Superior temporal gyrus (tissue), 1 donor: ENCODE results near the gene SHLD2.
"Not testable (repeated sequence)": the region's sequence is repeated elsewhere in the genome, so short reads cannot be mapped to it uniquely, and the experiment has no call there.

Source experiments
- DNase-seq: peaks from one replicate; pipeline ENCODE4 v3.0.0-alpha.2; 2016; ENCODE audit errors: extremely low spot score

The SHLD2 gene

DNA sequence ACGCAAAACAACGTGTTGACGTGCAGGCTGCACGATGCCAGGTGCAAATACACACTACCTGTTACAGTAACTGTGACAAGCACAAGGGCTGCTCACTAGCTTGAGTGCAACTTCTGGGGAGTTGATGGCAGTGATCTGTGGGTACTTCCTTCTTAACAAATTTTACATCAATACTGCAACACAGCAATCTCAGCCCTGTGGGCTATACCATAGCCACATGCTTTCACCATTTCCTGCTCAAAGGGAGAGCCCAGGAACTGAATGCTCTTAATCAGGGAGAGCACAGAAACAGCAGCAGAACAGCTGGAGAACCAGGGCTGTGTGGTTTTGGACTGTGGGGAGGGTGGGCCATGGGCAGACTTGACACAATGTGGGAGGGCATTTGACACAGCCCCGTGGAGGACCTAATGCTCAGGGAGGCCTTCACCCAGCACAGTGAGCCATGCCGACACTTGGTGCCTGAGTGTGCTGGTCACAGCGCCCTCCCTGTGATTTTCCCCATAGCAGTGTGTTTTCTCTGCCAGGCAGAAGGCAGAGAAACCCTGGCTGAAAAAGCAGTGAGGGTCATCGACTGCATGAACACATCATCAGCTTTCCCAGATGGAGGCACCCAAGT, 118.3 kb downstream of the SHLD2 start:
- DNase-seq: not testable (repeated sequence)

DNA sequence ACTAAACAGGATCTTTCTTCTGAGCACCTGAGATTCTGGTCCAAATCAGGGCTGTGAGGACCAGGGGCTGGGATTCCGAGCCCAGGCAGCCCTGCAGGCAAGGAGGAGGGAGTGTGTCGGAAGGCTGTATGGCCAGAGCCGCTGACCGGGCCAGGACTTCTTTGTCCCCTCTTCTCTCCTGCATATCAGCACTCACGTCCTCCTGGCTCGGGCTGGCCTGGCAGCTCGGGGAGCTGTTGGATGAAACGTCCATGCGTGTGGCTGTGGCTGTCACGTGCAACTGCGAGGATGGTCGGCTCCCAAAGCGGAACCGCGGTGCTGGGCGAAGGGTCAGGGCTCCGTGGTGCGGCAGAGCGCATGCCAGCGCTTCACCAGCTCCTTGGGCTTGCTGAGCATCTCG, 118.8 kb downstream of the SHLD2 start:
- not testable (repeated sequence) for DNase-seq

DNA sequence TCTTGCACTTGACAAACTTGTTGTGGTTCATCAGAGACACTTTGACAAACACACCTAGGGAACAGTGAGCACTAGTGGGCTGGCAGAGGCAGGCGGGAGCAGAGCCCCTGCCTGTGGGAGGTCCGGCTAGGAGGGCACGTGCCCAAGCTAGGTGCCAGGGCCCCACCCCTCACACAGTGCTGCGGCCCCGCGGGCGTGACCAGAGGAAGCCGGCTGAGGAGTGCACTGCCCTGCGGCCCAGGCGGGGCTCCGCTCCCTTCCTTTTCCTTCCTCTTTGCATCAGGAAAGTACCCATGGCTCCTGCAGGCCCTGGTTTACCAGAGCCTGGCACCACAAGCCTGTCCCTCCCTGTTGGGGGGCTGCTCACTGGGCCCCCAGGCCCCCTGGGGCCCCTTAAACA, 121.1 kb downstream of the SHLD2 start:
- DNase-seq: not testable (repeated sequence)

DNA sequence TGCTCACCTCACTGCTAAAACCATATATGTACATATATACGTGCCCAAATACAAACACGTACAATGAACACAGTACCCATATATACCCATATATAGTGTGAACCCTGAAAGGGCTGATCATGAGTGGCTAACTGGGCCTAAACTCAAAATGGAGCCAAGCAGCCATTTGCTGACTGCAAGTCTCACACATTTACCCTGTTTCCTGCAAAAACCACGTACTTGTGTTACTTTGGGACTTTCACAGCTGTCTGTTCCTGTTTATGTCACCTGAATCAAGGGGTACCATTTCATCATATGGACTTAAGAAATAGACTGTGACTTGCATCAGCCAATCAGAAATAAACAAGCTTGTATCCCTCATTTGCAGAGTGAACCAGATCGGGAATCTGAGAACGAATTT, 124.4 kb downstream of the SHLD2 start:
- DNase-seq: not testable (repeated sequence)

DNA sequence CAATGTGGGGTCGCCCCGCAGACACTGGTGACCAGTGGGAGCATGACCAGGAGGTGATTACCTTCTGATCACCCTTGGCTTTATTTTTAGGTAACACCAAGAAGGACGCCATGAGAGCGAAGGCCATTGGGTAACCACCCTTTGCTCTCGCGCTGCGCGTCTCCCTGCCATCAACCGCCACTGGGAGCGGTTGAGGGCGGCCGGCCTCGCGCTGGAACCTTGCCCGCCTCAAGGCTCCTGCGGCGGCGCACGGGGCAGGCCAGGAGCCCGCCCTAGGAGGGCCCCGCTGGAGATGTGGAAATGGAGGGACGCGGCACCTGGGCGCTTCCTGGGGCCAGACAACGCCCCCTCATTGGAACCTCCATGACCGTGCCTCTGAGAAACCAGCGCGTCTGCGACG, 127.8 kb downstream of the SHLD2 start:
- not testable (repeated sequence) for DNase-seq

DNA sequence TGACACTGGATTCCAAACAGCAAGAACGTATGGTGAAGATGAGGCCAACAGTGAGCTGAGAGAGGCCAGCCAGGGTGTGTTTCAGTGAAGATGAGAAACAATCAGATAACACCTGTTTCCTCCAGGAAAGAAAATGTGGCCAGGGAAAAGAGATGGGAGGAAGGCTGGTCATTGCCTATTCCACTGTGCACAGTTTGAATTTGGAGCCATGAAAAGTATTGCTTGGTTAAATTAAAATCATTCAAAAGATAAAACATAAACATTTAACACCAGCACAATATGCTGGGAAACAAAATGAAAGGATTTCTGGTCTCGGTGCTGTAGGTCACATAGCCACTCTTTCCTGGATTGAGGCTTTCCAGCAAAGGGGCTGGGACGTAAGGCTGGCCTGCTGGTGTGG, 130.1 kb downstream of the SHLD2 start, which contains the start of gene NUTM2A:
TSS of gene NUTM2A (plus strand) at position 301 of the 400 bp plus-strand sequence. CDS start 383 bp downstream, outside the sequence.
- DNase-seq: not testable (repeated sequence)

DNA sequence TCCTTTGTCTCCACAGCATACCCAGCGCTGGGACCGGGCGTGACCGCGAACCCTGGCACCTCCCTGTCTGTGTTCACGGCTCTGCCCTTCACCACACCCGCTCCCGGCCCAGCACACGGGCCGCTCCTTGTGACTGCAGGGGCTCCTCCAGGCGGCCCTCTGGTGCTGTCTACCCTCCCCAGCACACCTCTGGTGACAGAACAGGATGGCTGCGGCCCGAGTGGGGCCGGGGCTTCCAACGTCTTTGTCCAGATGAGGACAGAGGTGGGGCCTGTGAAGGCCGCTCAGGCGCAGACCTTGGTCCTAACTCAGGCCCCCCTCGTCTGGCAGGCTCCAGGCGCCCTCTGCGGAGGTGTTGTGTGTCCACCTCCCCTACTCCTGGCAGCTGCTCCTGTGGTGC, 133.2 kb downstream of the SHLD2 start:
- not testable (repeated sequence) for DNase-seq

DNA sequence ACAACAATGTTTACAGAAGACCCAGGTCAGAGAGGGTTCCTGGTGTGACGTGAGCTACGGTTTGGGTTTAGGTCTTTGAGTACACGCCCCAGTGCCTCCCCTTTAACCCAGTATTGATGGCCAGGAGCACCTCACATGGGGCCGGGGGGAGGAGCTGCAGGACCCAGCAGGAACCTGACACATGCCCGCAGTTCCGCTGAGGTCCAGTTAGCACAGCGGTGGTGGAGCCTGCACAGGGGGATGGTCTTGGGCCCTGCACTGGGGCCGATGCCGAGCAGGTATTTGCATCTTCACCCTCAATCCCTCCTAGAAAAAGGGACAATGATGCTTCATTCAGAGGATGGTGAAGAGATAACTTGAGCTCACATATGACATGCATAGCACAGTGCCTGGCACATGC, 134.2 kb downstream of the SHLD2 start:
- DNase-seq: not testable (repeated sequence)

DNA sequence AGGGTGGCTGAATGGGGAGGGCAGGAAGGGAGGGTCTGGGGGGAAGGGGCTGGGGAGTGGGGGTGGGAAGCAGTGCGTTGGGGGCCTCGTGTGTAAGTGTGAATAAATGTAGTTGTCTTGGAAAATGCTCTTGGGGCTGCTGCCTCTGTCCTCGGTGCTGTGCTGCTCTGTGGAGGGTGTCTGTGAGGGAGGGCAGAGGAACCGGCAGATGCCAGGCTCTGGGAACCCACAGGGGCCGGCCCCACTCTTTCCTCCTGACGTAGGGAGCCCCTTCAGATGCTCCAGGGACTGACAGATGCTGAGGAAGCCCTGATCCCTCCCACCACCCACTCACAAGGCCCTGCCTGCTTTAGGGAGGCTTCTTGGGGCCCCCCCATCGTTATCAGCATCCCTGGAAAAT, 139.8 kb downstream of the SHLD2 start:
- DNase-seq: not testable (repeated sequence)

DNA sequence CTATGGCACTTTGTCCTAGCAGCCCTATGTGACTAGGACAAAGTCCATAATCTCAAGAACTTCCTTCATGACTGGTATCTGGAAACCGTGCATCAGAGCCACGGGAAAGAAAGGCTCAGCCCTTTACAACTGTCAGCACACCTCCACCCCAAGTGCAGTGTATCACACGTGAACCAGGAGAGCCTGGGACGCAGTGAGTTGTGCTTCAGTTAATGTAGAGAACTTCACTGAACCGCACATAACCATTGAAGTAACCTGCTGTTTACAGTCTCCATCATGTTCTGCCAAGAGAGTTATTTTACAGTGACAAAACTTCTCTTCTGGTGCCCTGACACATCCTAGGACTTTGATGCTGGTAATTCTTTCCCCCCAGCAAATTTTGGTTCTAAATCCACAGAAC, 142.2 kb downstream of the SHLD2 start:
- not testable (repeated sequence) for DNase-seq

DNA sequence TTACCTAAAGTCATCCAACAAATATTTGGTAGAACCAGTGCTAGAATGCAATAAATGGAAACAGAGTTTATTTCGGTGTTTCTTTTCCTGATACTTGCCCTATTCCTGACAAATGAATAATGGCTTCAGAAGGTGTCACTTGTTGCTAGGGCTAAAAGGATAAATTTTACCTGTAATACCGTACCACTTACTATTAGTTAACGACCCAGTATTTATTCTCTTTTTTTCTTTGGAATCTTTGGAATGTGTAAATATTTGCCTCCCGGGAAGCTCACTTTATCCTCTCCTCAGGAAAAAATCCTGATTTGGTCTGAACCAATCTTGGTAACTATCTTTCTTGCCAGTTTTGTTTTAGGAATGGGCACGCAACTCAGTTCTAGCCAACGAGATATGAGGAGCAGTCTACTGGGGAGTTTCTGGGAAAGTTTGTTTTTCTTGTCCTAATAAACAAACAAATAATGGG, 144.4 kb downstream of the SHLD2 start:
- DNase-seq: not testable (repeated sequence)
